ENCODE results near the gene ITGAV.

ITGAV gene

DNA sequence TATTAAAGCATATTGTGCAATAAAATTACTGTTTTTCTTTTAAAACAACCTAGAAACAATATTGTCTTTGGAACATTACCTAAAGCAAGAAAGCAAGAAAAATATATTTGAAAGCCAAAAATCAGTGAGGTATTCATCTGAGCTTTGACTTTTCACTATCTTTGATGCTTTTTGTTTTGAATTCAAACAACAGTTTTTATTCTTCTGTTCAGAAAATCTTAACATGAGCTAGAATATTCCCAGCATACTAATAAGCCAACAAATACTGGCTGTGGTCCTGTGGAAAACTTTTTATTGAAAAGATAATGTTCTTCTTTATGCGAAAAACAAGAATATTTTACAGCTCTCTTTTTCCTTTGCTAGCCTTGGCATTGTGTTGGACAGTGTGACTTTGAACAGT, 123.8 kb downstream of the ITGAV start:
- TF ChIP-seq, protein P1, sequence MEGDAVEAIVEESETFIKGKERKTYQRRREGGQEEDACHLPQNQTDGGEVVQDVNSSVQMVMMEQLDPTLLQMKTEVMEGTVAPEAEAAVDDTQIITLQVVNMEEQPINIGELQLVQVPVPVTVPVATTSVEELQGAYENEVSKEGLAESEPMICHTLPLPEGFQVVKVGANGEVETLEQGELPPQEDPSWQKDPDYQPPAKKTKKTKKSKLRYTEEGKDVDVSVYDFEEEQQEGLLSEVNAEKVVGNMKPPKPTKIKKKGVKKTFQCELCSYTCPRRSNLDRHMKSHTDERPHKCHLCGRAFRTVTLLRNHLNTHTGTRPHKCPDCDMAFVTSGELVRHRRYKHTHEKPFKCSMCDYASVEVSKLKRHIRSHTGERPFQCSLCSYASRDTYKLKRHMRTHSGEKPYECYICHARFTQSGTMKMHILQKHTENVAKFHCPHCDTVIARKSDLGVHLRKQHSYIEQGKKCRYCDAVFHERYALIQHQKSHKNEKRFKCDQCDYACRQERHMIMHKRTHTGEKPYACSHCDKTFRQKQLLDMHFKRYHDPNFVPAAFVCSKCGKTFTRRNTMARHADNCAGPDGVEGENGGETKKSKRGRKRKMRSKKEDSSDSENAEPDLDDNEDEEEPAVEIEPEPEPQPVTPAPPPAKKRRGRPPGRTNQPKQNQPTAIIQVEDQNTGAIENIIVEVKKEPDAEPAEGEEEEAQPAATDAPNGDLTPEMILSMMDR (IDR thresholded peaks at IDR 0.05), result no peak

GRCh38 chr2:186714611-186715010, 124.8 kb downstream of the ITGAV start:
- TF ChIP-seq, protein P1 (IDR thresholded peaks at IDR 0.05), result no peak

DNA sequence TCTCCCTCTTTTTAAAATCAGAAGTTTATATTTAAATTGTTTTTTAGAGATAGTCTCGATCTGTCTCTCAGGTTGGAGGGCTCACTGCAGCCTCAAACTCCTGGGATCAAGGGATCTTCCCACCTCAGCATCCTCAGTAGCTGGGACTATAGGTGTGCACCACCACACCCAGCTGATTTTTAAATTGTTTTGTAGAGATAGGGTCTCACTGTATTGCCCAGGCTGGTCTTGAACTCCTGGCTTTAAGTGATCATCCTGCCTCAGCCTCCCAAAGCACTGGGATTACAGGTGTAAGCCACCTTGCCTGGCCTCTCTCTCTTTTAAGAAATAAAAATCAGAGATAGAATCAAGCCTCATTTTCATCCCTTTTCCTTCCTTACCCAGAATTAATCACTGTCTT, 126.1 kb downstream of the ITGAV start:
- TF ChIP-seq, protein P1 (IDR thresholded peaks at IDR 0.05), result no peak

DNA sequence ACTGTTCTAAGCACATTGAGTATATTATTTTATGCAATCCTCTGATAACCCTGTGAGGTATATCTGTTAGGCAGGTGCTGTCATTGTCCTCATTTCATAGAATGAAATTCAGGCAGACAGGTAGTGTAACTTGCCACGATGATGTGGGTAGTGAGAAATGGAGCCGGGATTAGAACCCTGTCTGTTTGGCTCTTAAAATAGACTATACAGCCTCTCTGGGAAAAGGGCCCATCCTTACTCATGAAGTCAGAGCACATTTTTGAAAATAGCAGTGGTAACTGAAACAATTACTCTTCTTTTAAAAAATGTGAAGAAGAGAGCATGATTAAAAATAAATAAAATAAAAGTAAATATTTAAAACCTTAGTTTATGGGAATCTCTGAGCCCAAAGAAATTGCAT, 127.0 kb downstream of the ITGAV start:
- TF ChIP-seq, protein P1 (IDR thresholded peaks at IDR 0.05), result no peak

DNA sequence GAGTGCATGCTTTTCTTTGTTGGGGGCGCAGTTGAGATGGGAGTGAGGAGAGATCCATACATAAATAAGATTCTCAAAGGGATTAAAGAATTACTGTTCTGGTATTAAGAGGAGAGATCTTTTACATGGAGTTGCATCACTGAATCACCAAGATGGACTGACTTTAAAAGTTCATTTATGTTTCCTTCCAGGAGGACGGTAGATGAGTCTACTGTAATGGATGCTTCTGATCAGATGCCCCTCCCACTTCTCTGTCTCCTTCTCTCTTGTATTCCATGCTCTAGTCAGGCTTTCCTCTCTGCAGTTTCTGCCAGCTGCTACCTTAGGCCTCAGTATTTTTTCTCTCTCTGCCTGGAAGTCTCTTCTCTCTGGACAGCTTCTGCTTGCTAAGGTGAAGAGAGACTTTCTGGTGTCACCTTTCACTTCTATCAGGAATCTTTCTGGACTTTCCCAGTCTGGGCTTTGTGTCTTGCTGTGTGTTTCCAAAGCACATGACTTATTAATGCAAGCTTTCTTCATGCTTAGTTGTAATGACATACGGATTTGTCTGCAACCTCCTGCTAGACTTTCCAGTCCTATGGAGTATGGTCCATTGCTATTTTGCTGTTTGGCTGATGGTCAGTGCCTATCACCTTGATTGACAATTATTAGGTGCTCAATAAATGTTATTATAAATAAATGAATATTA, 127.6 kb downstream of the ITGAV start:
- TF ChIP-seq, protein P1 (IDR thresholded peaks at IDR 0.05), result no peak

DNA sequence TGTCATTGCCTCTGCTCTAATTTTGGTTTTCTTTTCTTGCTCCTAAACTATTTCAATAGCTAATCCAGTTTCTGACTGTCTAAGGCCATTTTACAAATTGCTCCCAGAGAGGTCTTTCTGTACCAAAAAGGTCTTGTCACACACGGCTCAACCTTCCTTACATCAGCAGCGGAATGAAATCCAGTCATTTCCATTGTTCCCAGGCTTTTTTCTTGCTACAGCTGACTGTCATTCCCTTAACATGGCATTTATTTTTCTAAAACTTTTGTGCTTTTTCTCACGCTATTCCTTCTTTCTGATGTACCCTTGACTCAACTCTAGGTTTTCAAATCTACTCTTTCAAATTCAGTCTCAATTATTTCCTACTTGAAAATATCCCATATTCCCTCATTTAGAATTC, 128.3 kb downstream of the ITGAV start:
- TF ChIP-seq, protein P1 (IDR thresholded peaks at IDR 0.05), result no peak

GRCh38 chr2:186718903-186719302, 129.0 kb downstream of the ITGAV start:
- TF ChIP-seq, protein P1 (IDR thresholded peaks at IDR 0.05), result no peak

DNA sequence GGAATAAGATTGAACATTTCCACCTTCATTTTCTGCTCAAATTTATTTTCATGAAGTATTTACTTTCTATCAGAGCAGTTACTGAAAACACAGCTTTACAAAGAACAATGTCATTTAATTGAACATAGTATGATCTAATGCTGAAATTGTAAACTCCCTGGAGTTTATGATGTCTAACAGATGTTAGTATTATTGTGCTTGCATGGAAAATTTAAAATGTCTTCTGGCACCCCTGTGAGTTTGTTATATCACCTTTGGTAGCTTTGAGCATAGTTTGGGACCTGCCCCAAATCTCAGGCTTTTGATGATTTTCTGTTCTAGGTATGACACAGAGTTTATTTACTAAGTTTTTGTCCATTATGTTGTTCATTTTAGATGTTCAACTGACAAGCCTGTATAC, 132.1 kb downstream of the ITGAV start:
- TF ChIP-seq, protein P1 (IDR thresholded peaks at IDR 0.05), result no peak
